Keratinocyte (primary cell): ENCODE data around the gene SLC16A2. TPM values are rescaled to one million over a fixed set of nuclear protein-coding genes. Genes with fewer than 3 reads are reported as not detected.

Experiments used
- DNase-seq: peaks from one replicate; pipeline ENCODE4 v3.0.0-alpha.2; 2011; ENCODE audit warnings: low read depth, missing footprints, low spot score
- FAIRE-seq: peaks from 2 replicates; lab custom pipeline; 2011; peaks lifted over from hg19 to GRCh38; lab: Jason Lieb, UNC
- H2AFZ ChIP-seq: 2 replicates; pipeline ENCODE4 v1.6.0; 2012; ENCODE audit warnings: low read length, control low read depth, inconsistent platforms; ENCODE audit not compliant: control insufficient read depth
- H3K27ac ChIP-seq: 2 replicates; pipeline ENCODE4 v1.5.1; 2011; ENCODE audit warnings: low read length; ENCODE audit not compliant: control insufficient read depth, insufficient read depth
- H3K27me3 ChIP-seq: 3 replicates; pipeline ENCODE4 v1.6.0; 2011; ENCODE audit warnings: low read length; ENCODE audit not compliant: control insufficient read depth, insufficient read depth; ENCODE audit errors: extremely low read depth
- H3K36me3 ChIP-seq, 2 experiments: 2 replicates in 1 of 2; 3 replicates in 1 of 2; pipeline ENCODE4 v1.5.1; 2011; ENCODE audit warnings: low read length in 2 of 2, mild to moderate bottlenecking in 1 of 2; ENCODE audit not compliant: control insufficient read depth in 2 of 2, insufficient read depth in 2 of 2; ENCODE audit errors: extremely low read depth in 1 of 2
- H3K4me1 ChIP-seq: 3 replicates; pipeline ENCODE4 v1.5.1; 2011; ENCODE audit warnings: low read length; ENCODE audit not compliant: control insufficient read depth, insufficient read depth; ENCODE audit errors: extremely low read depth
- H3K4me2 ChIP-seq: 3 replicates; pipeline ENCODE4 v1.6.0; 2011; ENCODE audit warnings: low read depth, low read length; ENCODE audit not compliant: control insufficient read depth, insufficient read depth; ENCODE audit errors: extremely low read depth
- H3K4me3 ChIP-seq, 3 experiments: fragments of 200-600 bp in 1 of 3; sonication (generic) in 1 of 3; 2 replicates in 2 of 3; 3 replicates in 1 of 3; pipeline ENCODE4 v1.5.1; 2011 to 2016; ENCODE audit warnings: low read length in 3 of 3, mild to moderate bottlenecking in 3 of 3, control low read depth in 2 of 3, inconsistent platforms in 1 of 3, low read depth in 1 of 3, mixed read lengths in 1 of 3, mixed run types in 1 of 3, moderate library complexity in 1 of 3; ENCODE audit not compliant: control insufficient read depth in 2 of 3, insufficient read depth in 2 of 3; ENCODE audit errors: extremely low read depth in 1 of 3
- H3K79me2 ChIP-seq: 2 replicates; pipeline ENCODE4 v1.6.0; 2012; ENCODE audit warnings: low read length; ENCODE audit not compliant: control insufficient read depth, insufficient read depth
- H3K9ac ChIP-seq: 3 replicates; pipeline ENCODE4 v1.6.0; 2011; ENCODE audit warnings: low read length; ENCODE audit not compliant: control insufficient read depth, insufficient read depth; ENCODE audit errors: extremely low read depth
- H3K9me1 ChIP-seq: 3 replicates; pipeline ENCODE4 v1.6.0; 2011; ENCODE audit warnings: low read length; ENCODE audit not compliant: control insufficient read depth, insufficient read depth; ENCODE audit errors: extremely low read depth
- H3K9me3 ChIP-seq: 2 replicates; pipeline ENCODE4 v1.5.1; 2012; ENCODE audit warnings: low read depth, low read length; ENCODE audit not compliant: control insufficient read depth
- H4K20me1 ChIP-seq: 3 replicates; pipeline ENCODE4 v1.6.0; 2011; ENCODE audit warnings: low read length; ENCODE audit not compliant: control insufficient read depth, insufficient read depth; ENCODE audit errors: extremely low read depth
- EZH2 ChIP-seq: IDR thresholded peaks from one replicate; pipeline ENCODE4 v1.6.1; 2012; ENCODE audit warnings: inconsistent platforms, mild to moderate bottlenecking, low read length, moderate library complexity
- dilution Hi-C: fragments of 300-500 bp; cut with MboI; formaldehyde crosslinking; loops from one replicate; pipeline ENCODE4 v1.7.0; 2020; ENCODE audit warnings: low sequenced_read_pairs; ENCODE audit not compliant: extremely low pct_ligation_motif_present
- polyA plus RNA-seq, 5 experiments: library from polyadenylated mRNA; depleted of rRNA in 3 of 5; stranded (reverse) in 3 of 5; stranded (forward) in 1 of 5; unstranded in 1 of 5; fragments of >200 nt; gene quantifications; 1 replicate in 1 of 5; 2 replicates in 3 of 5; 3 replicates in 1 of 5; pipeline versions ENCODE4 v1.2.1 to v1.2.3, GENCODE V29; 2011 to 2012; ENCODE audit warnings: missing spikeins in 2 of 5, low read depth in 1 of 5, low replicate concordance in 1 of 5
- TF ChIP-seq, protein P1 (sequence below), 3 experiments: IDR thresholded peaks in 1 of 3; conservative IDR thresholded peaks in 1 of 3; optimal IDR thresholded peaks in 1 of 3; 2 replicates in 2 of 3; 3 replicates in 1 of 3; pipeline versions ENCODE3 to v1.5.1; 2011; ENCODE audit warnings: low read length in 3 of 3, mild to moderate bottlenecking in 3 of 3, moderate library complexity in 2 of 3, control low read depth in 1 of 3, inconsistent platforms in 1 of 3; ENCODE audit not compliant: insufficient read depth in 2 of 3; ENCODE audit errors: extremely low read depth in 1 of 3

Gene SLC16A2
- polyA plus RNA-seq, 1 donor (not counting 4 experiments of a cell fraction or from before 2014, with no cell fraction given) = 38.4 TPM

DNA sequence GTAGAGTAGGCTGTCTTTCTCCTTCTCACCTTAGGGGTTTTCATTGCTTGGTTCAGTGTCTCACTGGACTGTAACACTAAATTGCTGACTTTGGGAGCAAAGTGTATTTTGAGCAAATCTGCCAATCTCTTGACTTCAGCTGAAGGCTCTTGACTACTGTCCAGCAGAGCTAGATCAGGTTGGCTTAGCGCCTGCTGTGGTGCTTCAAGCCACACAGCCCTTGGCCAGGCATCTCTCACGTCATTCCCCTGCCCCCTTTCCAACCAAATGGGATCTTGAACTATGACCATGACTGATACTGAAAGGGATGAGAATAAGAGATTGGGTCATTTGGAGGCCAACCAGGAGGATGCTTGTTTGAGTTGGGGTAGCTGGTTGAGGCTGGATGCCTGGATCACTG is 4.8 kb downstream of the SLC16A2 start:
- Histone ChIP-seq H3K4me1 (no peaks in the 10 kb centered on the region), H3K9me1 (no peaks in the 10 kb centered on the region), H2AFZ (no peak overlapping the region), H3K9ac (no peak overlapping the region), H3K4me3 (no peak overlapping the region), H4K20me1 (no peaks in the 10 kb centered on the region), H3K27me3 (no peaks in the 10 kb centered on the region), H3K27ac (no peak overlapping the region), H3K79me2 (peaks cover 12% of the 10 kb centered on the region), H3K9me3 (no peaks in the 10 kb centered on the region), H3K36me3 (peaks cover 0 to 3% of the 10 kb centered on the region in 2 experiments), H3K4me2 (no peak overlapping the region)
- FAIRE-seq (no peak), DNase-seq (no peak)
- TF ChIP-seq EZH2 = no peak
- TF ChIP-seq, protein P1, sequence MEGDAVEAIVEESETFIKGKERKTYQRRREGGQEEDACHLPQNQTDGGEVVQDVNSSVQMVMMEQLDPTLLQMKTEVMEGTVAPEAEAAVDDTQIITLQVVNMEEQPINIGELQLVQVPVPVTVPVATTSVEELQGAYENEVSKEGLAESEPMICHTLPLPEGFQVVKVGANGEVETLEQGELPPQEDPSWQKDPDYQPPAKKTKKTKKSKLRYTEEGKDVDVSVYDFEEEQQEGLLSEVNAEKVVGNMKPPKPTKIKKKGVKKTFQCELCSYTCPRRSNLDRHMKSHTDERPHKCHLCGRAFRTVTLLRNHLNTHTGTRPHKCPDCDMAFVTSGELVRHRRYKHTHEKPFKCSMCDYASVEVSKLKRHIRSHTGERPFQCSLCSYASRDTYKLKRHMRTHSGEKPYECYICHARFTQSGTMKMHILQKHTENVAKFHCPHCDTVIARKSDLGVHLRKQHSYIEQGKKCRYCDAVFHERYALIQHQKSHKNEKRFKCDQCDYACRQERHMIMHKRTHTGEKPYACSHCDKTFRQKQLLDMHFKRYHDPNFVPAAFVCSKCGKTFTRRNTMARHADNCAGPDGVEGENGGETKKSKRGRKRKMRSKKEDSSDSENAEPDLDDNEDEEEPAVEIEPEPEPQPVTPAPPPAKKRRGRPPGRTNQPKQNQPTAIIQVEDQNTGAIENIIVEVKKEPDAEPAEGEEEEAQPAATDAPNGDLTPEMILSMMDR (optimal IDR thresholded peaks at IDR 0.05 in 1 of 3, IDR thresholded peaks at IDR 0.05 in 1 of 3, conservative IDR thresholded peaks at IDR 0.05 in 1 of 3; ENCODE audit: extremely low read depth in 1 of 3, insufficient read depth in 2 of 3, low read length in 3 of 3) = no peak
- dilution Hi-C loops = no loop called here

DNA sequence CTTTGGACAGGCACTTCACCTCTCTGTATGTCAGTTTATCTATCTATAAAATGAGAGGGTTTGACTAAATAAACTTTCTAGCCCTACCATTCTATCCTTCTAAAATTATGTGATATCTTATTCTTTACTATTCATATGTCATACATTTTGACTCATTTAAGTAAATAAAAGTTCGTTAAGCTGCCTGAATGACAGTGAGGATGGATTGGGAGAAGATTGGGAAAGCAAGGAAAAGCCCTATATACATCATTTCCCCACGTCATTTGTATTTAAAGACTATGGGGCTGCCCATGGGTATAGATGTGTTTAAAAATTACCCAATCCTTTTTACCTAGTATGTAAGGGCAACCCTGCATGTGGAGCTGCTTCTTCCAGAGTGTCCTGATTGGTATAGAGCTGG is 5.3 kb downstream of the SLC16A2 start:
- no peak for DNase-seq
- Histone ChIP-seq H3K27ac (no peak overlapping the region), H3K9ac (no peak overlapping the region), H3K79me2 (peaks cover 12% of the 10 kb centered on the region), H3K36me3 (peaks cover 0 to 3% of the 10 kb centered on the region in 2 experiments), H2AFZ (no peak overlapping the region), H3K9me1 (no peaks in the 10 kb centered on the region), H3K4me3 (no peak overlapping the region), H3K4me2 (no peak overlapping the region), H3K9me3 (no peaks in the 10 kb centered on the region), H3K4me1 (no peaks in the 10 kb centered on the region), H3K27me3 (no peaks in the 10 kb centered on the region), H4K20me1 (no peaks in the 10 kb centered on the region)
- no peak for FAIRE-seq
- TF ChIP-seq, protein P1 (optimal IDR thresholded peaks at IDR 0.05 in 1 of 3, IDR thresholded peaks at IDR 0.05 in 1 of 3, conservative IDR thresholded peaks at IDR 0.05 in 1 of 3; ENCODE audit: extremely low read depth in 1 of 3, insufficient read depth in 2 of 3, low read length in 3 of 3) = no peak
- no peak for TF ChIP-seq EZH2
- dilution Hi-C loops = no loop called here
